Gastroesophageal sphincter (tissue), 3 donors: ENCODE results near the gene HK2.
A peak's percentile ranks its signal among the peaks of the same experiment; 100 is the strongest.

Experiments
- EP300 ChIP-seq: sonication (generic); formaldehyde crosslinking; IDR thresholded peaks from one replicate; pipeline ENCODE4 v1.6.1; 2017; ENCODE audit warnings: antibody characterized with exemption, mild to moderate bottlenecking
- POLR2A ChIP-seq, 2 donors: fragments of 450-650 bp; IDR thresholded peaks; one replicate each; pipeline ENCODE4 v1.6.1; 2017; ENCODE audit warnings: antibody characterized with exemption in 2 of 2, mild to moderate bottlenecking in 2 of 2, moderate library complexity in 1 of 2
- POLR2AphosphoS5 ChIP-seq: sonication (generic); formaldehyde crosslinking; IDR thresholded peaks from one replicate; pipeline ENCODE4 v1.6.1; 2017; ENCODE audit warnings: antibody characterized with exemption
- TF ChIP-seq, protein P1 (sequence below), 4 experiments: fragments of 200-600 bp in 2 of 4; fragments of 450-650 bp in 2 of 4; sonication (generic) in 1 of 4; IDR thresholded peaks; one replicate each; pipeline ENCODE4 v1.5.1; 2017 to 2019; ENCODE audit warnings: antibody characterized with exemption in 4 of 4, mild to moderate bottlenecking in 2 of 4, moderate library complexity in 2 of 4

DNA sequence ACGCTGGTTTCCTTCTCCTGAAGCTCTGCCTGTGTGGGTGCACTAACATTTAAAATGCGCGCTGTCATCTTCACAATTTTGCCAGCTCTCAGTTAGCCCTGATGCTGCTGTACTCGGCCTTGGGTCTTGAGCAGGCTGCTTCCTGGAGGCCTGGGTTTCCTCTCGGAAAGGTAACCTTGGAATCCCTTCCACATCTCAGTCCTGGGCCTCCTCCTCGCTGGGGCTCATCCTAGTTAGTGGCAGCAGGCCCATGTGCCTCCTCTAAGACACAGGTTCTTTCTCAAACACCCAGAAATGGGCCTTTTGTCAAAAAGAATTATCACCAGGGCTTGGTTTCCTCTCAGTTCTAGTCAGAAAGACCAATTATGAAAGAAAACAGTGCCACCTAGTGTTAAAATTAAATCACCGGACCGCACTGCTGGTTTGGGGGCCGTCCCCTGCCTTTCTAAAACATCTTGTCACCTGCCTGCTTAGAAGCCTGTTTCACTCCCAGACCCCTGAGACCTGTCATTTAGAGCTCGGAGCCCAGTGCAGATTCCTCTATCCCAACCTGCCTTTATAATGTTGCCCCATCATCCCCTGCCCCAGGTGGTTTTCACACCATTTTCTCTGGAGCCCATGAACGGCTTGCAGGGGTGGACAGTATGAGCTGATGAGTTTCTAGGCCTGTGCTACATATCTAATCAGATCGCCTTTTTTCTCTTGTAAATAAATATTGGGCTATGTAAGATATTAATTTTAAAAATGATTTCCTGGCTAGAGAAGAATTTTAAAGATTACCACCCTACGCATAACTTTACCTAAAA, 42.4 kb downstream of the HK2 start:
- TF ChIP-seq EP300 (no peak), POLR2A (IDR thresholded peaks at IDR 0.05) (no peak), POLR2AphosphoS5 (no peak)
- TF ChIP-seq, protein P1, sequence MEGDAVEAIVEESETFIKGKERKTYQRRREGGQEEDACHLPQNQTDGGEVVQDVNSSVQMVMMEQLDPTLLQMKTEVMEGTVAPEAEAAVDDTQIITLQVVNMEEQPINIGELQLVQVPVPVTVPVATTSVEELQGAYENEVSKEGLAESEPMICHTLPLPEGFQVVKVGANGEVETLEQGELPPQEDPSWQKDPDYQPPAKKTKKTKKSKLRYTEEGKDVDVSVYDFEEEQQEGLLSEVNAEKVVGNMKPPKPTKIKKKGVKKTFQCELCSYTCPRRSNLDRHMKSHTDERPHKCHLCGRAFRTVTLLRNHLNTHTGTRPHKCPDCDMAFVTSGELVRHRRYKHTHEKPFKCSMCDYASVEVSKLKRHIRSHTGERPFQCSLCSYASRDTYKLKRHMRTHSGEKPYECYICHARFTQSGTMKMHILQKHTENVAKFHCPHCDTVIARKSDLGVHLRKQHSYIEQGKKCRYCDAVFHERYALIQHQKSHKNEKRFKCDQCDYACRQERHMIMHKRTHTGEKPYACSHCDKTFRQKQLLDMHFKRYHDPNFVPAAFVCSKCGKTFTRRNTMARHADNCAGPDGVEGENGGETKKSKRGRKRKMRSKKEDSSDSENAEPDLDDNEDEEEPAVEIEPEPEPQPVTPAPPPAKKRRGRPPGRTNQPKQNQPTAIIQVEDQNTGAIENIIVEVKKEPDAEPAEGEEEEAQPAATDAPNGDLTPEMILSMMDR (IDR thresholded peaks at IDR 0.05) = peak in 3 of 4 experiments; percentile 66 to 82 (median 71)
